Suppressor macrophage treated with lipopolysaccharide for 4 hours (primary cell): ENCODE results near the gene ASAH2.
"Not testable (repeated sequence)": the region's sequence is repeated elsewhere in the genome, so short reads cannot be mapped to it uniquely, and the experiment has no call there.

Source experiments
- DNase-seq: peaks from one replicate; pipeline ENCODE4 v3.0.0-alpha.2; 2020

The ASAH2 gene

DNA sequence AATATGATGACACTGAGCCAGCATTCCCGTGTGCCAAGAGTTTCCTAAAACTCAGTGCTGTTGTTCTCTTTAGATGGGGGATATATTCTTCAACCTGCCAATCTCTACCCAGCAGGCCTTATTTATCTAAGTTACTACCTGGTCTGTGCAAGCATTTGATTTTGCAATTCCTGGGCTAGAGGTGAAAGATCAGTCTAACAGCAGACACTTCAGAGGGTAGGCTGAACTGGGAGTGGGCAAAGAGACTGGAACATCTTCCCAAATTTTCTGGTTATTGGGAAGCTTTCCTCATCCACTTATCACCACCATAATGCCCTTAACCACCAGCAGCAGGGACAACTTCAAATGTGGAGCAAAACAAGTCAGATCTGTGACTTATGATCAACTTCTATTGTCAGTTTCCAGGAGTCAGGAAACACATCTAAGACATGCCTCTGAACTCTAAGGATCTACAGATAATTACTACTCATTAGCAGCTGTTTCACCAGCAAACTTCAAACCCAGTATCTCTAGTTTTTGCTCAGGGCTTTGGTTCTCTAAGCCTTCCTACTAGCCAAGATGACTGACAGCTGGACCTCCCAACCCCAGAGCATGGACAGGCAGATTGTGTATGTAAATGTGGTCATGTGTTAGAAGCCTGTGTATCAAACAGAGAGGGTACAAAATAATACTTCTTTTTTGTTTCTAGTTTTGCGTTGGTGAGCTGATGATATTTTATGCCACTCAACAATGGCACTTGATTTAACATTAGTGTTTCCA is 1.0 kb downstream of the ASAH2 start:
- DNase-seq = no peak

GRCh38 chr10:50248598-50248997 is 2.7 kb downstream of the ASAH2 start:
- no peak for DNase-seq

- DNase-seq = no peak
Measured at GRCh38 chr10:50248062-50248461, 3.3 kb downstream of the ASAH2 start.

- no peak for DNase-seq
Measured at GRCh38 chr10:50244201-50244600, 7.1 kb downstream of the ASAH2 start.

DNA sequence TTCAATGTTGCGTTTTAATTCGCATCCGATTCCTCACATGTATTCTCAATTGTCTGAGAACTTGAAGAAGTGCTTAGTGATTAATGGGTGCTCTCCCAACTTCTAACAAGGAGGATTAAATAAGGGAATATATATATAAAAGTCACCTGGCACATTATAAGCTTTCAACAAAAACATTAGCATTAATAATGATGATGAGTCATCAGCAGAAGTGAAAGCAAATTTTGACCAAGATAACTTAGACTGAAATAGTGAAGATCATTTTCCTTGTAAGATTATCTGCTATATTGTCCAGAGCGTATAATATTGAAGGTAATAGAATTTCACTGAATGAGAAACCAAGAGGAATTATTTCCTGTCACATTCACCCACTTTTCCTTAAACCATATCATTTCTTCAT is 8.5 kb downstream of the ASAH2 start:
- no peak for DNase-seq

- not testable (repeated sequence) for DNase-seq
Measured at GRCh38 chr10:50241478-50241877, 9.8 kb downstream of the ASAH2 start.

DNA sequence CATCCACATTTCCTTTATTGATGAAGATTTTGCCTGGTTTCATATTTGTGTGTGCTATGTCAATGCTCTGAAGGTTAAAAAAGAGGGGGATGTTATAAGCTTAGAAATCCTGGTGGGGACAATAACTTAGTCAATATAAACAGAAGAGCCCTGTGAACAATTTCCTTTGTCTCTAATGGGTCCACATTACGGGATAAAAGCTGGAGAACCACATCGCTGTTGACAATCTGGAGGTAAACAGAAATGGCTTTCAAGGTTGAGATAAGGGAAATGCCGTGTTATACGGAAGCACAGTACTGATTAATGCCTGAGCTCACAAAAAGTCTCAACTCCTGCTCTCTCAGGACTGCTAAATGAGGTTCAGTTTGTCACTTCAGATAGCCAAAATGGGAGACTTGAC is 16.8 kb downstream of the ASAH2 start:
- DNase-seq = no peak

- DNase-seq = peak; percentile 11
Measured at GRCh38 chr10:50232261-50232639, 19.1 kb downstream of the ASAH2 start.

DNA sequence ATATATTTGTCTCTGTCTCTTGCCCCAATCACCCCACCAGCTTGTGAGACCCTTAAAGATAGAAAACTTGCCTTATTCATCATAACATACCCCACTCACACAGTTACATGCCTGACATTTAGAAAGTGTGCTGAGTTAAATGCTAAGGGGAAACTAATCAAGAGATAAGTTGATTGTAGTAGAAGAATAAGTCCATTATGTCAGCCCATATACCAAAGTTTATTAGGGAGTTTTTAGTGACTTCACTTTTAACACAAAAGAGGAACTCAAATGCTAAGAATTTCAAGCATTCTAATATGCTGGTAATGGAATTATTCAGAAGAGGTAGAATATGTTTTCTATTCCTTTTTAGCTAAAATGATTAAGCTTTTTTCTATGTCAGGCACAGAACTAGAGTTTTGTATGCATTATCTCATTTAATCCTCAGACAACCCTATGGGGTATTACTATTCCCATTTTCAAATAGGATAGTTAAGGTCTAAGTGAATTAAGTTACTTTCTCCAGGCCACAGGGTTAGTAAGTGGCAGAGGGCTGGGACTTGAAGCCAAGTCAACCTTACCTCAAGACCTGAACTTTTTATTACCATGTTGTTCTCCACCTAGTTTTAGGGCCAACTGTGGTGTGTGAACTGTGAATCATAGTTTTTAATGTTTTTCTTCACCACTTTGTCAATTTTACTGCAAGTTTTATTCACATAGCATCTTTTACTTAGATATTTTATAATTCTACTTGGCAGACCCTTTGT is 19.6 kb downstream of the ASAH2 start:
- peak; percentile 66 for DNase-seq

DNA sequence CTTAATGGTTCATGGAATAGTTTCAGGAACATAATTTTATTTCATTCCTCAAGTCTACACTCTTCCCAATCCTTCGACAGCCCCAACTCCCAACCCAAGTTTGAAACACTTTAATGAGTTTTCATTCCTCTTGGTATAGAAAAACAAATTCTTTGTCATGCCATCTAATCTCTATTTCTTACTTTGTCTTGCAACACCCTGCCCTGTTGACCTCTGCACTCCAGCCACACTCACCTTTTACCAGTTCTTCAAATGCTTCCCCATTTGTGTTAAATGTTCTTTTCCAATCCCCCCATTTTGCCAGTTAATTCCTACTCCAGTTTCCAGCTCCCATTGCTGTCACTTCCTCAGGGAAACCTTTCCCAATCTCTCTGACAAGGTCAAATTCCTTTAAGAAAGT is 21.9 kb downstream of the ASAH2 start:
- no peak for DNase-seq

DNA sequence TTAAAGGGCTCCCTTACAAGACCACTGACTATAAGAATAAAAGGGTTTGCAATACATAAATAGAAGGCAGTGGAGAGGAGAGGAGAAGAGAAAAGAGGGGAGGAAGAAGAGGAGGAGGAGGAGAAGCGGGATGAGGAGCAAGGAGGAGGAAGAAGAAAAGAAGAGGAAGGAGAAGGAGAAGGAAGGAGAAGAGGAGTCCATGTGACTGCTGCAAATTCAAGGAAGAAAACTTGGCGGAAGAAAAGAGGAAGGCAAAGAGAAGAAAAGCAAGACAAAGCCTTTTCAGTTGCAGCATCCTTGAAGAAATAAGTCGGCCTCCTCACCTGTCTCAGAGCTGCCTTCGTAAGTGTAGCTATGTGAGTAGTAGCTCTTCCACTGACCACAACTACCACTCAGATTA is 22.6 kb downstream of the ASAH2 start:
- DNase-seq = no peak

DNA sequence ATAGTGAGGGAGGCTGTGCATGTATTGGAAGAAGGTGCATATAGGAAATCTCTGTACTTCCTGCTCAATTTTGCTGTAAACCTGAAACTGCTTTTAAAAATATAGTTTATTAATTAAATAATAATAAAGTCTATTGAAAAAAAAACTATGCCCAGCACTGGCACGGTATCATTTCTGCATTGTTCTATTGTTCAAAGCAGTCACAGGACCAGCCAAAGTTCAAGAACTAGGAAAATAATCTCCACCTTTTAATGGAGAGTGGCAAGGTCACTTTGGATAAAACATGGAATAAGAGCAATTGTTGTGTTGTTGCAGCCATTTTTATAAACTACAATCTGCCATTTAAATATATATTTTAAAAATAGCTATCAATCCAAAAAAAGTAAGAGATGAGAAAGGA is 24.7 kb downstream of the ASAH2 start:
- DNase-seq = no peak

DNA sequence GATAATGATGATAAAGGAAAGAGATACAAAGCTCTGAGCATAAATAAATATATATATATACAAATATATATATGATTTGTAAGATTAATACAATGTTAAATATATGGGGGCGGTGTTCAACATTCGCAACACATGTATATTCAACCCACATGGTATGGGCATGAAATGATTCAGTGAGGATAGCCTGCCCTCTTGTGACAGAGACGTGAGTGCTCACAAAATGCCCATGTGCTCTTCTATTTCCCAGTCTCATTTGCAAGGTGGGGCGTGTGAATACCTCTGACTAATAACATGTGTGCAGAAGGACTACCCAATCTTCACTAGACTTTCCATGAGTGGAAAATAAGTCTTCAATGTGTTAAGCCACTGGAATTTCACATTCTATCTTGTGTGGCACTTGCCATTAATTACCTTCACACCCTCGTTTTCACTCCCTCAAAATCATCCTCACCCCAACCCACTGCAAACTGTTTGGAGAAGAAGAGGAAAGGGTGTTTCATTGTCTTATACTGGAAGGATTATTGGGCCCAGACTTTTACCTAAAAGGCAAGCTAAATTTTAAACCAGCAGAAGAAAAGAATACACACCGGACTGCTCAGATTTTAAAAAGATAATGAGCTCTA is 26.9 kb downstream of the ASAH2 start:
- DNase-seq = peak; percentile 67

- no peak for DNase-seq
Measured at GRCh38 chr10:50222199-50222598, 29.1 kb downstream of the ASAH2 start.

DNA sequence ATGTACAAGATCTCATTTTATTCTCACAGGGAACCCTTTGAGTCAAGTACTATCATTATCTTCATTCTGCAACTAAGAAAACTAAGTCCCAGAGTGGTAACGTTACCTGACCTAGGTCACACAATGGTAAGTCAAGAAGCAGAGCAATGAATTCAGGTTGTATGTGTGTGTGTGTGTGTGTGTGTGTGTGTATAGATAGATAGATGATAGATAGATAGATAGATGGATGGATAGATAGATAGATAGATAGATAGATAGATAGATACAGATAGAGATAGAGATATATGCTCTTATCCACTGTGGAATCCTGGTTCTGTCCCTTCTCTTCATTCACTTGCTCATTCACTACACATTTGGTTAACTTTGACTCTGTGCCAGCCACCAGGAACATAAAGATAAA is 29.8 kb downstream of the ASAH2 start:
- DNase-seq = no peak

DNA sequence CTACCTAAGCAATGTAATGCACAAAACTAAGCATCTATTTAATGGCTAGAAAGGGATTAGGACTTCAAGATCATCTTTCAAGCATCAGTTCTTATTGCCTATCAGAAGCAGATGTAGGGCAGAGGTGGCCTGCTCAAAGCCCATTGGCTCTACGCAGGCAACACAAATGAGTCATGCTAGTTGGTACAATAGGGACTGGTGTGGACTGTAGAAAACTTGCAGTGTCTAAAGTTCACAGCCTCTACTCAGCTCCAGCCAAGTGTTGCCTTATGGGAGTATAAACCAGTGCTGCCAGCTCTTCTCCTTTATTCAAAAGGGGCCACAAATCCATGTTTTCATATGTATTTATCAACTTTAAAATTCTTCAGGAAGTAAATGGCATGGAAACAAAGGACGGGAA is 31.7 kb downstream of the ASAH2 start:
- DNase-seq = no peak

- DNase-seq = no peak
Measured at GRCh38 chr10:50219200-50219599, 32.1 kb downstream of the ASAH2 start.

DNA sequence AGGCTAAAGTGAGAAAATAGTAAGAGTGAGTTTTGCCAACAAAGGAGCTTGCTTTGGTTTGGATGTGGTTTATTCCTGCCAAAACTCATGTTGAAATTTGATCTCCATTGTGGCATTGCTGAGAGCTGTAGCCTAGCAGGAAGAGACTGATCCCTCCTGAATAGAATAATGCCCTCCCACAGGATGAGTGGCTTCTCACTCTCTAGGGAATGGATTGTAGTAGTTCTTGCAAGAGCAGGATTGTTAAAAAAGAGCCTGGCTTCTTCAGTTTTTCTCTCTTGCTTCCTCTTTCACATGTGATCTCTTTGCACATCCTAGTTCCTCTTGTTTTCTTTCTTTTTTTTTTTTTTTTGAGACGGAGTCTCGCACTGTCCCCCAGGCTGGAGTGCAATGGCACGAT is 34.4 kb downstream of the ASAH2 start:
- peak; percentile 63 for DNase-seq

GRCh38 chr10:50216418-50216817 is 34.9 kb downstream of the ASAH2 start:
- no peak for DNase-seq

GRCh38 chr10:50211670-50212069 is 39.6 kb downstream of the ASAH2 start:
- no peak for DNase-seq

DNA sequence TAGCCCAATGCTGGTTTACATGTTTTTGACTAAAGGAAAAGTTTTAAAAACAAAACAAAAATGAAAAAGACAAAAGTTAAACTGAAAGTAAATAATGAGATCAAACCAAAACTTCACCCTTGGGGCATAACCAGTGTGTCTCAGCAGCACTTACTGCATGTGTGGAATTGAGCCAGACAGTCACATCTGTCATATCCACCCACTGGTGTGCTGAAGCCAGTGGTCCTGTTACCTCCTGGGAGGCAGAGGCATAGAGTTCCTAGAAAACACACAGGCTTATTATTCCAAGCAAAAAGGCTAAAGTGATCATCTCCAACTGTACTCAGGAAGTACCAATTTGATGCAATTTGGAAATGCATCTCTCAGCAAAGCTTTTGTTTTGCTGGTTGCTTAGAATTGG is 40.4 kb downstream of the ASAH2 start:
- no peak for DNase-seq
